CD4-positive, alpha-beta T cell treated with Interleukin-17A for 4 hours (primary cell): Measurements from ENCODE around the gene IL18.
"Not testable (repeated sequence)": the region's sequence is repeated elsewhere in the genome, so short reads cannot be mapped to it uniquely, and the experiment has no call there.

Experiments used
- DNase-seq: peaks from one replicate; pipeline ENCODE4 v3.0.0-alpha.2; 2020; ENCODE audit warnings: mixed read lengths

The IL18 gene

GRCh38 chr11:112163875-112164685, at the start of gene IL18:
Gene IL18, minus strand, starts transcription at chr11:112164094. Its CDS starts 9,041 bp downstream, at chr11:112155053.
- DNase-seq: no peak

- no peak for DNase-seq
These were observed 48.8 kb upstream of the IL18 start for GRCh38 chr11:112212710-112213109.

GRCh38 chr11:112212290-112212689, 48.4 kb upstream of the IL18 start:
- DNase-seq: no peak

- DNase-seq: no peak
These were observed 47.6 kb upstream of the IL18 start for GRCh38 chr11:112211536-112211935.

GRCh38 chr11:112210890-112211289, 47.0 kb upstream of the IL18 start:
- DNase-seq: no peak

GRCh38 chr11:112206071-112206470, 42.2 kb upstream of the IL18 start:
- no peak for DNase-seq

- DNase-seq: no peak
These were observed 36.4 kb upstream of the IL18 start for GRCh38 chr11:112200252-112200651.

- DNase-seq: not testable (repeated sequence)
These were observed 35.2 kb upstream of the IL18 start for GRCh38 chr11:112199101-112199500.

GRCh38 chr11:112196519-112197087, 32.7 kb upstream of the IL18 start:
- DNase-seq: no peak

GRCh38 chr11:112195951-112196351, 32.1 kb upstream of the IL18 start:
- no peak for DNase-seq

- not testable (repeated sequence) for DNase-seq
These were observed 31.2 kb upstream of the IL18 start for GRCh38 chr11:112195113-112195512.

GRCh38 chr11:112186304-112186703, 22.4 kb upstream of the IL18 start:
- DNase-seq: no peak

- DNase-seq: no peak
These were observed 22.0 kb upstream of the IL18 start for GRCh38 chr11:112185883-112186282.

- DNase-seq: no peak
These were observed 19.0 kb upstream of the IL18 start for GRCh38 chr11:112182867-112183266.

- no peak for DNase-seq
These were observed 15.7 kb upstream of the IL18 start for GRCh38 chr11:112179601-112180000.

GRCh38 chr11:112178936-112179335, 15.0 kb upstream of the IL18 start:
- DNase-seq: no peak

- no peak for DNase-seq
These were observed 14.5 kb upstream of the IL18 start for GRCh38 chr11:112178428-112178827.

- no peak for DNase-seq
These were observed 13.7 kb upstream of the IL18 start for GRCh38 chr11:112177589-112177988.

- DNase-seq: no peak
These were observed 12.2 kb upstream of the IL18 start for GRCh38 chr11:112176077-112176476.

- DNase-seq: no peak
These were observed 11.7 kb upstream of the IL18 start for GRCh38 chr11:112175599-112175952.

GRCh38 chr11:112174789-112175598, 11.1 kb upstream of the IL18 start, which contains the start of gene BCO2:
Gene BCO2, plus strand, starts transcription at chr11:112175512. Its CDS starts 90 bp downstream, at chr11:112175602.
- DNase-seq: peak; percentile 43

- DNase-seq: no peak
These were observed 9.3 kb upstream of the IL18 start for GRCh38 chr11:112173152-112173551.

- DNase-seq: no peak
These were observed 8.6 kb upstream of the IL18 start for GRCh38 chr11:112172362-112172994.
